ENCODE measurements around the gene MMP21.

GRCh38 chr10:125742465-125742864 lies 33.2 kb downstream of the MMP21 start:
- TF ChIP-seq, protein P1, sequence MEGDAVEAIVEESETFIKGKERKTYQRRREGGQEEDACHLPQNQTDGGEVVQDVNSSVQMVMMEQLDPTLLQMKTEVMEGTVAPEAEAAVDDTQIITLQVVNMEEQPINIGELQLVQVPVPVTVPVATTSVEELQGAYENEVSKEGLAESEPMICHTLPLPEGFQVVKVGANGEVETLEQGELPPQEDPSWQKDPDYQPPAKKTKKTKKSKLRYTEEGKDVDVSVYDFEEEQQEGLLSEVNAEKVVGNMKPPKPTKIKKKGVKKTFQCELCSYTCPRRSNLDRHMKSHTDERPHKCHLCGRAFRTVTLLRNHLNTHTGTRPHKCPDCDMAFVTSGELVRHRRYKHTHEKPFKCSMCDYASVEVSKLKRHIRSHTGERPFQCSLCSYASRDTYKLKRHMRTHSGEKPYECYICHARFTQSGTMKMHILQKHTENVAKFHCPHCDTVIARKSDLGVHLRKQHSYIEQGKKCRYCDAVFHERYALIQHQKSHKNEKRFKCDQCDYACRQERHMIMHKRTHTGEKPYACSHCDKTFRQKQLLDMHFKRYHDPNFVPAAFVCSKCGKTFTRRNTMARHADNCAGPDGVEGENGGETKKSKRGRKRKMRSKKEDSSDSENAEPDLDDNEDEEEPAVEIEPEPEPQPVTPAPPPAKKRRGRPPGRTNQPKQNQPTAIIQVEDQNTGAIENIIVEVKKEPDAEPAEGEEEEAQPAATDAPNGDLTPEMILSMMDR (IDR thresholded peaks at IDR 0.05): no peak
- TF ChIP-seq POLR2A (IDR thresholded peaks at IDR 0.05): no peak
